Activated CD8-positive, alpha-beta memory T cell treated with anti-CD3 and anti-CD28 coated beads, Interleukin-2, amount 50 U/mL, for 4 hours (primary cell): Measurements from ENCODE around the gene AFF1.
"Not testable (repeated sequence)": the region's sequence is repeated elsewhere in the genome, so short reads cannot be mapped to it uniquely, and the experiment has no call there.

ENCODE experiments used
- DNase-seq: peaks from one replicate; pipeline ENCODE4 v3.0.0-alpha.2; 2020

AFF1 gene

DNA sequence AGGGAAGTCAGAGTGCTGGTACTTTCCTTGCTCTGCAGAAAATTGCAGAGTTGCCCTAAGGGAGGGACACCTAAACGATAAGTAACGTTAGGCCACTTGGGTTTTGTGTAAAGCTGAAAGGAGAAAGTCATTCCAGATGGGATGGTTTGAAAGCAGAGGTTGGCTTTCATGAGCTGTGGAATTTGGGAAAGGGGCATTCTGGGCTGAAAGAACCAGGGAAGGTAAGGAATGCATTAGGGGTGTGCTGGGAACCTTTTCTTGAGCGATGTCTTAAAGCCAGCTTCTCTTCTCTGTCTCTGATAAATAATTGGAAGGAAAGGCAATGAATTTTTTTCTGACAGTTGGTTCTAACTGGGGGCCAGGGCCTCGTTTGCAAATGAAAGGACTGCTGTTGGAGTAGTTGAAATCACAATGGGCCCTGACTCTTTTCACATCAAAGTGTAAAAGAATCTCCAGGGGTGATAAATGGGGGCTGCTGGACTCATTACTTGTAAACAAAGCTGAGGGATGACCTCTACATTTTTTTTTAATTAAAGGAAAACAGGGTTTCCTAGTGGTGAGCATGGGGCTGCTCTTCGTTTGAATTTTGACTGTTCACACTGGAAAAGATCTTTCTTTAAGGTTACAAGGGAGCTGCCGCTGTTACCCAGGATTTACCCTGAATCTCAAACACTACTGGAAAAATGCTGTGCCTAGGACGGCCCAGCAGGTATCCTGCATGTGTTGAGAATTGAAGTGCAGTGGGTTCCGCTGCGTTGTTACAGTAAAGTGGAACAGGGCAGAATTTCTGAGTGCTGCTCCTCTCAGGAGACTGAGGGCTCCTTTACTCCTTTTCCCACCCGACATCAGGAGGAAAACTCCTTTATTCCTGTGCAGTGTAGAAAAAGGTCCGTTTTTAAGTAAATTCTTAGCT is 25.0 kb downstream of the AFF1 start:
- no peak for DNase-seq

DNA sequence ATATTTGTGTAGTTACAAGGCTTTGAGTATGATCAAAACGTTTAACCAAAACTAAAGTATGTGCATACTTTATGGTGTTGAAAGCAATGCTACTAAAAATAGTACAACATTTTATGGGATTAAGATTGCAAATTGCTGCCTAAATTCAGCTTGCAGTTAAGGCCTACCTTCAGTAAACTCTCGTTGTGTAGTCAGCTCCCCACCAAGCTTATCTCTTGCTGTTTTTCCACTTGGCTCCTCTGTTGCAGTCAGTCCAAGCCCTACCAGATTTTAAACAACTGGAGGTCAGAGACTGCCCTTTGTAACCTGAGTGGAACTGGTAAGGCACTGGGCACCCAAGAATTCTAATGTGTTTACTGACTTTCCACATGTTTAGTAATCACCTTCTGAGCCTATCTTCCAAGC is 25.7 kb downstream of the AFF1 start:
- DNase-seq: no peak

DNA sequence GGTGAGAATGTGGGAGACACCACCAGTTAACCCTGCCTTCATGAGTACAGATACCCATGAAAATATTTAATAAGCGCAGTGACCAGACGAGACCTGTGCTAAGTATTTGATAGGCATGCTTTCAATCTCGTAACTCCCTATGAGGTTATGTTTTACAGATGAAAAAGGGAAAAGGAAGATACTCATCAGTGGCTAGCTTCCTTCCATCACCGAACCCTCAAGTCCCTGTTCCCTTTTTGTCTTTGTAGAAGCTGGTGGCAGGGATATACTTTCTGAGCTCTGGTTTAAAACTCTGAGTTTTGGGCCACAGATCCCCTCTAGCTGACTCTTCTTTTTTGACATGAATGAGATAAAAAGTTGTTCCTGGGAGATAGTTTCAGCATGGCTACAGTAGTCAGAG is 26.3 kb downstream of the AFF1 start:
- no peak for DNase-seq

DNA sequence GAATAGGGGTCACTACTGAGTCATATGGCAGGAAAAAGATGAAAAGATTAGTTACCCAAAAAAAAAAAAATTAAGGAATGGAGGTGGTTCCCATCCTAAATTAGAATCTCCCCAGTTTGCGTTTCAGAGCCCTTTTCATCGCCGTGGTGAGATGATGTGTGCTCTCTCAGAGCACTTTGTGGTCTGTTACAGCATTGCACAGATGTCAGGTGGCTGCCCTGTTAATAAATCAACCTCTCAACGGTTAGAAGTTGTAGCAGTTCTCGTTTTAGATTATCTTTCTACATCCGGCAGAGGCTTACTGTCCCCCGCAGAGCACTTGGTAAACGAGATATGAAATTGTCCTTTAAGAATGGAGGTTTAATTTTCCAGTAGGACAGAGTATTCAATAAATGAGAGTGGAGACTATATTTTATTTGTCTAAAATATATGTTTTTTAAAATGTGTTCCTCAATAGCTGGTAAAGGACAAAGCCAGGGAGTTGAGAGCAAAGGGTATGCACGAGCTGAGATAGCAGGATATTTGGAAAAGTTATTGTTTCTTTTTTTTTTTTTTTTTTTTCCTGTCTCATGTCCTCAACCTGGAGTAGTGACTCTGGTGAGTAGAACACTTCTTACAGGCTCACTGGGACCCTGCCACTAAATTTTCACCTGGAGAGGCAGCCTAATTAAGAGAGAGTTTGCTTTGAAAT is 26.9 kb downstream of the AFF1 start:
- no peak for DNase-seq

DNA sequence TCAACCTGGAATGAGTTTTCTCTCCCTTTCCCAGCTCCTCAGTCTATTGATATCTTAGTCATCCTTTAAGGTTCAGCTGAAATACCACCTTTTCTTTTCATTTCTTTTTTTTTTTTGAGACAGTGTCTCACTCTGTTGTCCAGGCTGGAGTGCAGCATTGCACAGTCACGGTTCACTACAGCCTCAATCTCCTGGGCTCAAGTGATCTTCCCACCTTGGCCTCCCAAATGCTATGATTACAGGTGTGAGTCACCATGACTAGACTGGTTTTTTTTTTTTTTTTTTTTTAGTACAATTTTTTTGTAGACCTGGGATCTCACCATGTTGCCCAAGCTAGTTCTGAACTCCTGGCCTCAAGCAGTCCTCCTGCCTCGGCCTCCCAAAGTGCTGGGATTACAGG is 28.9 kb downstream of the AFF1 start:
- no peak for DNase-seq

DNA sequence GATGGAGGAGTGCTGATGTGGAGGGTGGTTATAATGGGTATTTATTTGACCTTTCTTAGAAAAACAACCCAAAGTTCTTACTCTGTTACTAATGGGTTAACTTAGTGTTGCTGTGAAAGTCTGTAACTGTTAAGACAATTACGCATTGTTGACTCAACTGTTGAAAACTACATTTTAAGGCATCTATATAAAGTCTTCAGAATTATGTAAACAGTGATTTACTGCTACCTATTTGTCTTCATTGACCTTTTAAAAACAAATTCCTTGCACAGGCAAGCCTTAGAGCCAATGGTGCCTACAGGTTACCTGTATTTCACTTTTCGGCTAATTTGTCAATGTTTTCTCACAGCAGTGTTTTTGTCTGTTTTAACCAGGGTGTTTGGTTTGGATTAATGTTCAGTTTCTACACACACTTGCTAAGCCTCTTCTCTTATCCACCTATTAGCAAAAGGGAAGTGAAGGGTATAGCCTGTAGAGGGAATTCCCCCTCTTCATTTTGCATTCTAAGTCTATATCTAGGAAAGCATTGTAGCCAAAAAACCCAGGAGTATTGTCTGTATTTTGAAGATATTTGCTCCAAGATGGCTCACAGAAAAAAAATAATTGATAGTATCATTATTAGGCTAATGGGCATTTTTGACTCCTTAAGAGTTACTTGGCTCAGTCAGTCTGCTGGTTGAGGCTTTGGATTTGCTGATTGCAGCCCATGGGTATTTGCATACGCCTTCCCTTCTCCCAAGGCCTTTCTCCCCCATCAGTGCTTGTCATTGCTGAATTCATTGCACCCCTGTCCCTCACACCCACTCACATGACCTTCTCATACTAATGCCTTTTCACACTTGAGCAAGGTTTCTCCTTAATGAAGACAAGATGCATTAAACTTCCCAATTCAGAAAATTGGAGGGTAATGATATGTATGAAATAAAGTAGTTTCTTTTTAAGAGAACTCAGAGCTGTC is 30.5 kb downstream of the AFF1 start:
- DNase-seq: no peak

DNA sequence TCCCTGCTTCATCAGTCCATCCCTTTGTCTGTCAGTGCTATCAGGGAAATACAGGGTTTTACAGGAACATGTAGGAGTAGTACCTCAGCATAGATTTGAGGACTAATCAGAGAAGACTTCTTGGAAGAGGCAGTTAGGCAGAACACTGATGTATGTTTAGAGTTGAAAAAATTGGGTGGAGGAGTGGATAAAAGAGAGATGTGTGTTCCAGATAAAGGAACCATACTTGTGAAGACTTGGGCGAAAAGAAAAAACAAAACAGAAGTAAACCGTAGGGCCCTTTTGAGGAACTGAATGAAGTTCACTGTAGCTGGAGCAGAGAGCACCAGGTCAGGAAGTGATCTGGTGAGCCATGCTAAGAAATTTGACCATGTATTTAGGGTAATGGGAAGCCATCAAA is 32.3 kb downstream of the AFF1 start:
- no peak for DNase-seq

DNA sequence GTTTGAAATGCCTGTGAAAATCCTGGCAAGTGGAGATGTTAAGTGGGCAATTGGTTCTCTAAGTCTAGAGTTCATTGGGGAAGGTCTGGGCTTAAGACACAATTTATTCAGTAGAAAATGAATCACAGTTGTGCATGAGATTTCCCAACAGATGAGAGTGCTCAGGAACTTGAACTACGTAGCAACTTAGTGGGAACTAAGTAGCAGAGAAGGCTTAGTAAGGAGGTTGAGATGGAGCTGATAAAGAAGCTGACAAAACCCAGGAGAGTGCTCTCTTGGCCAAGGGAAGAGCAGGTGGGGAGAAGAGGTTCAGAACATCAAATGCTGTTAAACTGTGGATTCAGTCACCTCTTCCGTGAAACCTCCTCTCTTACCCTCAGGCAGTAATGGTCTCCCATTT is 33.0 kb downstream of the AFF1 start:
- no peak for DNase-seq

DNA sequence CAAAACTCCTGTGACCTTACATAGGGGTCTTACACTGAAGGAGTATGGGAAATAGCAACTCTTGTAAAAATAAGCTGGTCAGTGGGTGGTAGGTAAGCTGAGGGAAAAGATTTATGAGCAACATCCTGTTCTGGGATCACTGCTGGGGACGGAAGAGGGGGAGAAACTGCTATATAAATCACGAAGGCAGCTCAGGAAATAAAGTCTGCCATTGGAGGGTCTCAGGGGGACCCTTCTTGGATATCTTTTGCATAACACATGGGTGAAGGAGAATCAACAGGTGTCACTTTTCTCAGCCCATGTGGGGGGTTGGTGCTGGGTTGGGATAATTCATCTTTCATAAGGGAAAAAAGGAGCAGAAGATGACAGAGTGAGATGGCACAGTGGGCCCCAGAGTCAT is 33.7 kb downstream of the AFF1 start:
- DNase-seq: no peak

DNA sequence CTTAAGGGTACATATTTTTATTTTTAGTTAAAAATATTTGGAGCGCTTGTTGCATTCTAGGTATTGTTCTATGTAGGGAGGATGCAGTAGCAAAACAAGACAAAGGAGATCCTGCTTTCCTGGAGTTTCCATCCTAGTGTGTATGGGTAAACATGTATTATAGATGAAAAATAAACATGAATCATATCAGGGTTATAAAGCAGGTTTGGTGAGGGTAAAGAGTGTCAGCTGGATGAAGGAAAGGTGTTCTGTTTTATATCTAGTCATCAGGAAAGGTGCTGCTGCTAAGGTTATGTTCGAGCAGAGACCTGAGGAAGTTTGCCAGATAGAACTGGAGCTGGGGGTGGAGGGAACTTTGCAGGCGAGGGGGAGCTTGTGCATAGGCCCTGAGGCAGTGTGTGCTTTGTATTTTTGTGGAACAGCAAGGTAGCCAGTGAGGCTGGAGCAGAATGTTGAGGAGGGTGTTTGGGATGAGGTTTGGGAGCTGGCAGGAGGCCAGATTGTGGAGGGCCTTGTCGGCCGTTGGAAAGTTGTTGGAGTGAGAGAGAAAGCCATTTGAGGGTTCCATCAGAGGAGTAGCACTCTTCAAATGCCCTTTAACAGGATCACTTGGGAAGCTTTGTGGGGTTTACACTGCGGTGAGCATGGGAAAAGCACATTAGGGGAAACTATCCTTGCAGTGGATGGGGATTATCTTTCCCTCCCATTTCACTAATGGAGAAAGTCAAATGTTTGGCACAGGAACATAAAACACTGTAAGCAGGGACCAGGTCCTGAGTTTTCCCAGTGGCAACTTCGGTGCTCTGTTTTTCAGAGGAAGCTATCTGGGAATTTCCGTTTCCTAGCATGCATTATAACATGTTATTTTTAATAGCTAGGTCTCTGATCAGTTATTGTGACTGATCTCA is 35.9 kb downstream of the AFF1 start:
- DNase-seq: no peak

DNA sequence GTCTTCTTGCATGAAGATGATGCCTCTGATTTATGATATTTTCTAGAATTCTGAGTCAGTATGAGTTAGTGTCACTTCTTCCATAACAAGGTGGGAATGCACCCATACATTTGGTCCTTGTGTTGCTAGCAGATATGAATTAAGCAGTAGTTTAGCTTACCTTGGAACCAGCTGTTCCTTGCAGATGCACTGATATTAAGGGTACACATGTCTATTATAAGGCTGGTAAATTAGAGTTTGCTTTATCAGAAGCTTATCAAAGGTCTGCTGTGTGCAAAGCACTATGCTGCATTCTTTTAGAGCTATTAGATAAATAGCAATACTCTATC is 36.5 kb downstream of the AFF1 start:
- no peak for DNase-seq

DNA sequence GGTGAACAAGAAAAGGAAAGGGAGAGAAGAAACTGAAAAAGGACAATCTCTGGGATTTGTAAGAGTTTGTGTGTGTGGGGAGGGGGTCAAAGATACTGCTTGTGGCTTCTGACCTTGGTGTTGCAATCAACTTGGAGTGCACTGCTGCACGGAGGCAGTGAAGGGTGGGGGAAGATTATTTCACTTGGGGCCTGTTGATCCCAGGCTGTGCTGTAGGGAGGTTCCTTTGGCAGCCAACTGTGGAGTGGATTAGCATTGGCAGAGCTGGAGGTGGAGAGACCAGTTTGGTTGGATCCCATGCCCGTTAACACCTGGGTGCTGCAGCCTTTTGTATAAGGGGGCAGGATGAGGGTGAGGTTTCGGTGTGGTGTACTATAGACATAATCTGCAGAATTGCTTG is 38.2 kb downstream of the AFF1 start:
- no peak for DNase-seq

DNA sequence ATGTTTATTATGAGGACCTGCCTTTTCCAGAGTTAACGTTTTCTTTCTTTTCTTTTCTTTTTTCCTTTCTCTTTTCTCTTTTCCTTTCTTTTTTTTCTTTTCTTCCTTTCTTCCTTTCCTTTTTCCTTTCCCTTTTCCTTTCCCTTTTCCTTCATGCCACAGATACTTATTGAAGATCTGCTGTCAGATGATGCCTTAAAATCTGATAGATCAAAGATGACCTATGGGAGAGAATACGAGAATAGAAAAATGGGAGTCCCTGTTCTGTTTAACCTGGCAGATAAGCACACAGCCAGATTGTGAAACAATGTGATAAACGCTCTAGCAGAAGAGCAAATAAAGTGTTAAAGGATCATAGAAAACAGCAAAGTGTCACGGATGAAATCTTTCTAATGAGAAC is 38.9 kb downstream of the AFF1 start:
- DNase-seq: no peak

DNA sequence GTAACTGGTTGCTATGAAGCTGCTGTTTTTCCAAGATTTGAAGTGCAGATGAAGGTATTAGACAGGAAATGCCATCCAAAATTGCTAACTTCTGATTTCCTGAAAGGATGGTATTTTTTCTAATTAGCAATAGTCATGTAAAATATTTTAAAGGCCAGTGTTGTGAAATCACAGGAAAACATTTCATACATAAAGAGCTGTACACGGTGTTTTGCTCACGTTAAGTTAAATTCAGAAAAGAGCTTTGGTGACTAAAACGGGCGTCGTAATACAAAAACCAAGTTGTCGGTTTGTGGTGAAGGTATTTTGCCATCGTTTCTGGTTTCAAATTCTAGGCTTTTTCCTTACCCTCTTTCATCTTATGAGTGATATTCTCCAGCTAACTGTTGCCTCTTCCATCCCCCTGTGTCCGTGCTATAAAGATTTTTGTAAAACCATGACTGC is 39.8 kb downstream of the AFF1 start:
- DNase-seq: no peak

DNA sequence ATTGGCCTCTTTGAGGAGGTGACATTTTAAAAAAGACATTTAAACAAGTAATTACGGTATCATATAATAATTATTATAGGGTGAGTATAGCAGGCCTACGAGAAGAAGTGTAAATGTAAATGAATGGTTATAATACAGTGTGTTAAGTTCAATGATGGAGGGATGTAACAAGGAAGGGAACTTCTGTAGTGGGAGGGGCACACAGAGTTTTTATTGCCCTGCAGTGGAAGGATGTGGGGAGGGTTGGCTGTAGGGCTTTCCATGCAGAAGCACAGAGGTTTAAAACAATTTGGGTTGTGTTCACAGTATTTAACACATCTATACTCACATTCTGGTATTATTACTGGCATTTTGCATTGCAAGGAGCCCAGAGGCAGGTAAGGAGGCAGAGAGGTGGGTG is 41.1 kb downstream of the AFF1 start:
- no peak for DNase-seq

DNA sequence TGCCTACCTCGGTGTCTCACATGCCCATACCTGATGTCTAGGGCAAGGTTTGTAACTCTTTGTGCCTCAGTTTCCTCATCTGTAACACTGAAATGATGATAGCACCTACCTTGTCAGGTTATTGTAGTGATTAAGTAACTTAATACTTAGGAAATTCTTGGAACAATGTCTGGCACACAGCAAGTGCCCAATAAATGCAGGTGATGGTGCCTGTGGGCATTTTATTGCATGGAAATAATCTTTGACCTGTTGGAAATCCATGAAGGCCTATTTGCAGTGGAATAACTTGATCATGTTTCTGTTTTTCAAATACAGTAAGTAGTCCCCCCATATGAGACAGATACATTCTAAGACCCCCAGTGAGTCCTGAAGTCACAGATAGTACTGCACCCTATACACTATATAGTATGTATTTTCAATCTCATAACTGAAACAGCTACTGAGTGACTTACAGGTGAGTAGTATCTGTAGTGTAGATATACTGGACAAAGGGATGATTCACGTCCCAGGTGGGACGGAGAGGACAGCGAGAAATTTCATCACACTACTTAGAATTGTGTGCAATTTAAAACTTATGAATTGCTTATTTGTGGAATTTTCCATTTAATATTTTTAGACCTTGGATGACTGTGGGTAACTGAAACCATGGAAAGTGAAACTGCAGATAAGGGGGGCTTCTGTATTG is 42.1 kb downstream of the AFF1 start:
- no peak for DNase-seq

DNA sequence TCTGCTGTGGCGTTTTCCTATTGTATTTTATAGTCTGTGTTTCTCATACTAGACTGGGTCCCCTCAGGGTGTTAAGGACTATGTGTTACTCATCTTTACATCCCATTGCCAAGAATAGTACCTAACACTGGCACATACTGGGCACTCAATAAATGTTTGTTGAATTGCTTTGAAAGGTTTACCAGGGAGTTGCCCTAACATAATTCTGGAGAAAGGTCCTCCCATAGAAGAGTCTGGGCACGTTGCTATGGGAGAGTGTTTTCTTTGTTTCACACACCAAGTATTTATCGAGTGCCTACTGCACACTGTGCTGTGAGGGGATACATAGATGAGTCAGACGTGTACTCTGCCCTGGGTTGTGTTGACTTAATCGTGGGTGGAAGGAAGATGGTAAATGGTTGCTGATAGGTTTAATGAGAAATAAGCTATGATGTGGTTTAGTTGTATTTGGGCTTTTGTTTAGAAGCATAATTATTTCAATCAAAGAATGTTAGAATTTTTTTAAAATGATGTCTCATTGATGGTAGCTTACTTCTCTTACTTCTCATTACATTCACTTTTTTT is 42.9 kb downstream of the AFF1 start:
- no peak for DNase-seq

DNA sequence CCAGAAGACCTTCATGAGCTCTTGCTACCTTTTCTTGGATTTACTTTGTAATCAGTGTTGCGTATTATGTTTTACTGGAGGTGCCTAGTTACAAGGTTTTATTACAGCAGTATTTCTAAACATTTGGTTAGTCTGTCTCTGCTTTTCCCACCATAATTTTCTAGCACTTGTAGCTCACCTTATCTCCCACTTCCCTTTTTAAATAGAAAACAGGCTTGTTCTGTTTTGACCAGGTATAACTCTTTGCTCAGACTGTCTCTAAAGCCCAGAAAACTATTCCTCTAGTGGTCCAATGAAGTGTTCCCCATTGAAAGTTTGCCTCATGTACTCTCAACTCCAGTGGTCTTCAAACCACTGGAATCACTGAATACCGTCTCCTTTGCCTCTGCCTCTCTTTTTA is 43.9 kb downstream of the AFF1 start:
- no peak for DNase-seq

DNA sequence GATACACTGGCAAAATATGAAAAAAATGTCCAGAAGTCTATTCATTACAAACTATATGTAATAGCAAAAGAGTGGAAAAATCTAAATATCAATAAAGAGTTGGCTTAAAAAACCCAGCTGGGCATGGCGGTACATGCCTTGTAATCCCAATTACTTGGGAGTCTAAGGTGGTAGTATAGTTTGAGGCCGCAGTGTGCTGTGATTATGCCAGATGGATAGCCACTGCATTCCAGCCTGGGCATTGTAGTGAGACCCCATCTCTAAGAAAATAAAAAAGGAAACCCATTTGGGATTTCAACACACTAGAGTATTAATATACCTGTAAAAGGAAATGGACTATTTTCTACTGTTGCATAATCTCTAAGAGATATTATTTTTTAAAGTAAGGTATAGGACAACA is 45.4 kb downstream of the AFF1 start:
- no peak for DNase-seq

DNA sequence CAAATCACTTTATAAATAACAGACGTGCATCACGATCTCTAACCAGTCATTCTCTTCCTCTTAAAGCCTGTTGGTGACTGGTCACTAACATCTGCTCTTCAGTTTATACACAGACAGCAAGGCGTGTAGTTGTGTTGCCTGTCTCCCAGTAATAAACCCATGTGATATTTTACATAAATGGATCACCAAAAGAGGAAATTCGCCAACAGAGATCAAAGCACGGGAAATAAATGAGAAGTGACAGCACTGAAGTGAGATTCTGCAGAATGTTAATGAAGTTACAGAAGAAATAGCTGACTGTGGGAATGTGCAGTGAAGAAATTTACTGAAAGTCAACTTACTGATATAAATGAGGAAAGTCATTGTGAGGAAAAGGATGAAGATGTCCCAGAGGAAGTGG is 47.0 kb downstream of the AFF1 start:
- no peak for DNase-seq

DNA sequence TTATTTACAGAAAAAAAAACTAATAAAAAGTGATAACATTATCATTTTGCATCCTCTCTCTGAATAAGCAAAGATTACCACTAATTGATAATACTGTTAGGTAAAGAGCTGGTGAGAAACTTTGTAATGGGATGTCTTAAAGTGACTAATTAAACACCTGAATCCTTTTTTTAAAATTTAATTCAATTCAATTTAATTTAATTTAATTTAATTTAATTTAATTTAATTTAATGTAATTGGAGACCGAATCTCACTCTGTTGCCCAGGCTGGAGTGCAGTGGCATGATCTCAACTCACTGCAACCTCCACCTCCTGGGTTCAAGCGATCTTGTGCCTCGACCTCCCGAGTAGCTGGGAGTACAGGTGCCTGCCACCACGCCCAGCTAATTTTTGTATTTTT is 51.0 kb downstream of the AFF1 start:
- DNase-seq: not testable (repeated sequence)
